IMR-90 (cell line): ENCODE results near the gene MYO10. TPM values are rescaled to one million over a fixed set of nuclear protein-coding genes. Genes with fewer than 3 reads are reported as not detected.

Source experiments
- ATAC-seq: fragments of 200-7000 bp; cut with Tn5 transposase; 2 replicates; pipeline ENCODE4 v1.9.1; 2020; ENCODE audit warnings: low read depth, mild to moderate bottlenecking, moderate library complexity
- BruUV-seq: library from RNA; stranded (reverse); fragments of 400-500 nt; replicated peaks from 2 replicates; lab custom pipeline; 2021; lab: Mats Ljungman, UMichigan
- CTCF ChIA-PET: fragments of 300-600 bp; formaldehyde crosslinking; extraction: SDS; loops from one replicate; lab custom pipeline; 2021; ENCODE audit warnings: antibody characterized with exemption; lab: Yijun Ruan, JAX
- POLR2A ChIA-PET: fragments of 300-600 bp; sonication (Branson Sonifier 250); formaldehyde crosslinking; loops from one replicate; lab custom pipeline; 2022; ENCODE audit warnings: antibody characterized with exemption; ENCODE audit not compliant: unreplicated experiment; lab: Charles Lee
- DNase-seq: peaks from one replicate; pipeline ENCODE4 v3.0.0; 2013
- H2AFZ ChIP-seq: replicated peaks from 2 replicates; pipeline ENCODE3; 2013; ENCODE audit warnings: low read length, mild to moderate bottlenecking; ENCODE audit not compliant: poor library complexity
- H2AK5ac ChIP-seq: 2 replicates; pipeline ENCODE4 v1.6.1; 2013; ENCODE audit warnings: low read depth, low read length, inconsistent platforms
- H2AK9ac ChIP-seq: replicated peaks from 2 replicates; pipeline ENCODE3; 2013; ENCODE audit warnings: mild to moderate bottlenecking, low read depth, low read length, moderate library complexity; ENCODE audit not compliant: poor library complexity
- H2BK120ac ChIP-seq: 2 replicates; pipeline ENCODE4 v1.6.1; 2013; ENCODE audit warnings: low read depth, low read length, inconsistent platforms
- H2BK15ac ChIP-seq: 3 replicates; pipeline ENCODE4 v1.6.1; 2013; ENCODE audit warnings: low read depth, low read length, inconsistent platforms
- H2BK20ac ChIP-seq: 2 replicates; pipeline ENCODE4 v1.6.1; 2013; ENCODE audit warnings: low read depth, mild to moderate bottlenecking, inconsistent platforms, low read length, moderate library complexity
- H2BK5ac ChIP-seq: 2 replicates; pipeline ENCODE4 v1.6.1; 2013; ENCODE audit warnings: mild to moderate bottlenecking, low read depth, low read length, inconsistent platforms; ENCODE audit not compliant: poor library complexity, severe bottlenecking
- H3K14ac ChIP-seq: replicated peaks from 2 replicates; pipeline ENCODE4 v1.6.1; 2013; ENCODE audit warnings: low read depth, low read length, inconsistent platforms
- H3K18ac ChIP-seq: 2 replicates; pipeline ENCODE4 v1.6.1; 2013; ENCODE audit warnings: low read depth, low read length, control low read depth
- H3K23ac ChIP-seq: 2 replicates; pipeline ENCODE4 v1.6.1; 2013; ENCODE audit warnings: low read depth, low read length, inconsistent platforms
- H3K27ac ChIP-seq: 2 replicates; pipeline ENCODE4 v1.5.1; 2013; ENCODE audit warnings: mild to moderate bottlenecking, control low read depth, low read length; ENCODE audit not compliant: insufficient read depth
- H3K27me3 ChIP-seq: 2 replicates; pipeline ENCODE4 v1.6.1; 2013; ENCODE audit warnings: low read length; ENCODE audit not compliant: control insufficient read depth, insufficient read depth
- H3K36me3 ChIP-seq: 2 replicates; pipeline ENCODE4 v1.6.1; 2013; ENCODE audit warnings: low read length, mixed read lengths; ENCODE audit not compliant: control insufficient read depth, insufficient read depth
- H3K4ac ChIP-seq: 2 replicates; pipeline ENCODE4 v1.6.1; 2013; ENCODE audit warnings: low read depth, low read length, inconsistent platforms
- H3K4me1 ChIP-seq: 2 replicates; pipeline ENCODE4 v1.6.1; 2013; ENCODE audit warnings: low read length, mixed read lengths; ENCODE audit not compliant: control insufficient read depth, insufficient read depth
- H3K4me2 ChIP-seq: 2 replicates; pipeline ENCODE4 v1.6.1; 2013; ENCODE audit warnings: low read depth, mild to moderate bottlenecking, control low read depth, low read length, moderate library complexity
- H3K4me3 ChIP-seq: 2 replicates; pipeline ENCODE4 v1.5.1; 2013; ENCODE audit warnings: low read depth, mild to moderate bottlenecking, control low read depth, low read length, moderate library complexity; ENCODE audit not compliant: insufficient read depth
- H3K56ac ChIP-seq: 2 replicates; pipeline ENCODE4 v1.6.1; 2013; ENCODE audit warnings: low read length, inconsistent platforms; ENCODE audit not compliant: insufficient read depth; ENCODE audit errors: extremely low read depth
- H3K79me1 ChIP-seq, 2 experiments: 2 replicates each; pipeline ENCODE4 v1.6.1; 2013; ENCODE audit warnings: low read length in 2 of 2, inconsistent platforms in 1 of 2, low read depth in 1 of 2
- H3K9ac ChIP-seq: 2 replicates; pipeline ENCODE4 v1.6.1; 2013; ENCODE audit warnings: low read depth, low read length, control low read depth
- H3K9me1 ChIP-seq: 2 replicates; pipeline ENCODE4 v1.6.1; 2013; ENCODE audit warnings: low read length, inconsistent platforms; ENCODE audit not compliant: insufficient read depth
- H3K9me3 ChIP-seq: 2 replicates; pipeline ENCODE4 v1.6.1; 2013; ENCODE audit warnings: low read length; ENCODE audit not compliant: control insufficient read depth, insufficient read depth
- H4K20me1 ChIP-seq: 2 replicates; pipeline ENCODE4 v1.6.1; 2013; ENCODE audit warnings: low read length, inconsistent platforms; ENCODE audit not compliant: insufficient read depth
- H4K5ac ChIP-seq: 2 replicates; pipeline ENCODE4 v1.6.1; 2013; ENCODE audit warnings: mild to moderate bottlenecking, low read depth, low read length, control low read depth
- H4K8ac ChIP-seq, 2 experiments: 2 replicates each; pipeline ENCODE4 v1.6.1; 2013; ENCODE audit warnings: low read depth in 2 of 2, low read length in 2 of 2, control low read depth in 1 of 2, inconsistent platforms in 1 of 2
- H4K91ac ChIP-seq: 2 replicates; pipeline ENCODE4 v1.6.1; 2013; ENCODE audit warnings: low read depth, low read length, inconsistent platforms; ENCODE audit not compliant: insufficient read depth
- BHLHE40 ChIP-seq: fragments of 150-350 bp; IDR thresholded peaks from 2 replicates; pipeline ENCODE4 v1.6.1; 2016; ENCODE audit warnings: mild to moderate bottlenecking, low read depth, low read length
- CEBPB ChIP-seq: IDR thresholded peaks from 2 replicates; pipeline ENCODE4 v1.6.1; 2012; ENCODE audit warnings: low read depth, low read length, improper control_type of control experiment
- CHD1 ChIP-seq: IDR thresholded peaks from 2 replicates; pipeline ENCODE4 v1.6.1; 2012; ENCODE audit warnings: low read depth, low read length, improper control_type of control experiment
- CTCF ChIP-seq: conservative IDR thresholded peaks from 2 replicates; pipeline ENCODE4 v1.5.1; 2012; ENCODE audit warnings: mild to moderate bottlenecking, low read depth, low read length, improper control_type of control experiment
- ELK1 ChIP-seq: fragments of 150-350 bp; IDR thresholded peaks from 2 replicates; pipeline ENCODE4 v1.6.1; 2016; ENCODE audit warnings: low read depth, mild to moderate bottlenecking, low read length, moderate library complexity, borderline replicate concordance
- FOS ChIP-seq: fragments of 150-350 bp; IDR thresholded peaks from 2 replicates; pipeline ENCODE4 v1.6.1; 2016; ENCODE audit warnings: low read depth, low read length
- MAFK ChIP-seq: IDR thresholded peaks from 2 replicates; pipeline ENCODE4 v1.6.1; 2012; ENCODE audit warnings: low read depth, low read length, improper control_type of control experiment
- MAZ ChIP-seq: IDR thresholded peaks from 2 replicates; pipeline ENCODE4 v1.6.1; 2012; ENCODE audit warnings: low read depth, mild to moderate bottlenecking, low read length, improper control_type of control experiment, moderate library complexity, borderline replicate concordance
- MXI1 ChIP-seq: IDR thresholded peaks from 2 replicates; pipeline ENCODE4 v1.6.1; 2012; ENCODE audit warnings: low read depth, mild to moderate bottlenecking, low read length, moderate library complexity, borderline replicate concordance
- RFX5 ChIP-seq: IDR thresholded peaks from 2 replicates; pipeline ENCODE4 v1.8.0; 2012; ENCODE audit warnings: low read depth, mild to moderate bottlenecking, low read length, moderate library complexity
- SMC3 ChIP-seq: fragments of 150-350 bp; IDR thresholded peaks from 2 replicates; pipeline ENCODE4 v1.6.1; 2016; ENCODE audit warnings: low read depth, mild to moderate bottlenecking, antibody characterized with exemption, low read length, moderate library complexity
- WGBS, 2 experiments: methylation state at CpG; one replicate each; pipeline versions ENCODE4 v1.1.5 to v1.1.7; 2013; ENCODE audit warnings: missing lambda C conversion rate in 2 of 2; ENCODE audit not compliant: insufficient read length in 1 of 2; ENCODE audit errors: extremely low coverage in 2 of 2; 5-methylcytosine and 5-hydroxymethylcytosine counted together
- dilution Hi-C: fragments of 300-500 bp; cut with HindIII; formaldehyde crosslinking; loops from one replicate; pipeline ENCODE4 v1.14.3; 2018; ENCODE audit warnings: low sequenced_read_pairs; ENCODE audit not compliant: unreplicated experiment
- in situ Hi-C: fragments of 300-500 bp; cut with MboI; formaldehyde crosslinking; loops from 3 replicates; pipeline ENCODE4 v1.14.3; 2019; ENCODE audit warnings: low sequenced_read_pairs, inconsistent platforms, mixed read lengths
- intact Hi-C: fragments of 100-400 bp; cut with micrococcal nuclease; formaldehyde crosslinking; loops from 2 replicates; pipeline ENCODE4 v1.10.0; 2022
- polyA plus RNA-seq, 3 experiments: library from polyadenylated mRNA; depleted of rRNA; stranded (reverse); fragments of >200 nt; gene quantifications; 2 replicates each; pipeline ENCODE4 v1.2.3, GENCODE V29; 2012; ENCODE audit warnings: low replicate concordance in 1 of 3
- total RNA-seq: library from RNA; depleted of rRNA; stranded (reverse); fragments of >200 nt; gene quantifications from 2 replicates; pipeline ENCODE4 v1.2.3, GENCODE V29; 2012

MYO10 gene
- total and polyA plus RNA-seq, 2 of the 4 experiments (the other 2 are of a cell fraction), result 39.9 to 115 TPM

- ATAC-seq (peak; percentile 48), DNase-seq (no peak)
- Histone ChIP-seq H4K8ac (0 out of 4 replicates have a peak overlapping the region, but pooled peaks of 1 of the 2 experiments have one; percentile 1), H2AK5ac (no peak overlapping the region), H2BK20ac (no peak overlapping the region), H4K5ac (no peak overlapping the region), H3K9ac (no peak overlapping the region), H3K9me1 (peaks cover 11% of the 10 kb centered on the region; the same call in 1 of the 2 replicates), H3K4me2 (no peak overlapping the region), H3K23ac (0 out of 2 replicates have a peak overlapping the region, but pooled peaks have one; percentile 31), H3K27ac (no peak overlapping the region), H3K18ac (no peak overlapping the region), H3K9me3 (no peaks in the 10 kb centered on the region), H2AFZ (no peak overlapping the region), H3K79me1 (peaks cover 23 to 65% of the 10 kb centered on the region in 2 experiments), H3K56ac (no peak overlapping the region), H3K36me3 (peaks cover 21% of the 10 kb centered on the region), H4K20me1 (peaks cover 32% of the 10 kb centered on the region), H3K4me1 (peaks cover 3% of the 10 kb centered on the region; the same call in 1 of the 2 replicates), H3K14ac (no peak overlapping the region), H3K4me3 (no peak overlapping the region), H4K91ac (no peak overlapping the region), H2AK9ac (no peak overlapping the region), H2BK120ac (no peak overlapping the region), H2BK15ac (no peak overlapping the region), H3K27me3 (no peaks in the 10 kb centered on the region), H2BK5ac (no peak overlapping the region), H3K4ac (no peak overlapping the region)
- CTCF ChIA-PET, result no interaction called here
- dilution Hi-C loops, result no loop called here
- 100% methylated on average over 1 of the region's 11 CpGs; no CpG with 5 or more reads in 1 of the 2 experiments for WGBS, 2 experiments
- intact Hi-C loops, result no loop called here
- POLR2A ChIA-PET, result no interaction called here
- BruUV-seq, result no TSS peak
- in situ Hi-C loops, result no loop called here
- no peak for TF ChIP-seq CEBPB
- TF ChIP-seq CHD1, result no peak
- no peak for TF ChIP-seq MXI1
- TF ChIP-seq SMC3, result no peak
- TF ChIP-seq MAZ, result no peak
- no peak for TF ChIP-seq MAFK
- TF ChIP-seq CTCF, result no peak
- no peak for TF ChIP-seq BHLHE40
- no peak for TF ChIP-seq RFX5
- no peak for TF ChIP-seq ELK1
- TF ChIP-seq FOS, result no peak
Observed at GRCh38 chr5:16721151-16722096, 214.7 kb downstream of the MYO10 start.
